GM18502 (cell line): ENCODE results near the gene AMN.

ENCODE experiments used
- ATAC-seq: cut with Tn5 transposase; IDR thresholded peaks from one replicate; pipeline ENCODE4 v1.9.1; 2021; ENCODE audit warnings: mild to moderate bottlenecking; ENCODE audit not compliant: unreplicated experiment, poor library complexity

The AMN gene

GRCh38 chr14:102941419-102942011, 19.1 kb downstream of the AMN start:
- ATAC-seq: no peak

DNA sequence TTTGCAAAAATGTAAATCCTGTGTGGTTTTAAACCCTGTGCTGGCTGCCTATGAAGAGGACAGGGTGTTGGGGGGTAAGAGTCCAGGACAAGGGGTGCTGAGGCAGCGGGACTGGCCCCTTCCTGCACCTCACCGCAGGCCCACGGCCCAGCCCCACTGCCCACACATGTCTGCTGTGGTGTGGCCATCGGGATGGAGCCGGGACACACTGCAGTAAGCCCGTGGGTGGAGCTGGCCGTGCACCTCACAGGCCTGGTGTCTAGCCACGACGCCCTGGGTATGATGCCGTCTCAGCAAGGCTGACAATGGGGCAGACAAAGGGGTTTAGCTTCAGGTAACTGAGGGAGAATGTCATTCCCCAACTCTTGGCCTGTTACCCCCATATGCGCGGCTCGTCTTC, 19.6 kb downstream of the AMN start:
- no peak for ATAC-seq

- no peak for ATAC-seq
Measured at GRCh38 chr14:102943454-102943853, 21.0 kb downstream of the AMN start.

GRCh38 chr14:102943979-102944378, 21.5 kb downstream of the AMN start:
- ATAC-seq: no peak

DNA sequence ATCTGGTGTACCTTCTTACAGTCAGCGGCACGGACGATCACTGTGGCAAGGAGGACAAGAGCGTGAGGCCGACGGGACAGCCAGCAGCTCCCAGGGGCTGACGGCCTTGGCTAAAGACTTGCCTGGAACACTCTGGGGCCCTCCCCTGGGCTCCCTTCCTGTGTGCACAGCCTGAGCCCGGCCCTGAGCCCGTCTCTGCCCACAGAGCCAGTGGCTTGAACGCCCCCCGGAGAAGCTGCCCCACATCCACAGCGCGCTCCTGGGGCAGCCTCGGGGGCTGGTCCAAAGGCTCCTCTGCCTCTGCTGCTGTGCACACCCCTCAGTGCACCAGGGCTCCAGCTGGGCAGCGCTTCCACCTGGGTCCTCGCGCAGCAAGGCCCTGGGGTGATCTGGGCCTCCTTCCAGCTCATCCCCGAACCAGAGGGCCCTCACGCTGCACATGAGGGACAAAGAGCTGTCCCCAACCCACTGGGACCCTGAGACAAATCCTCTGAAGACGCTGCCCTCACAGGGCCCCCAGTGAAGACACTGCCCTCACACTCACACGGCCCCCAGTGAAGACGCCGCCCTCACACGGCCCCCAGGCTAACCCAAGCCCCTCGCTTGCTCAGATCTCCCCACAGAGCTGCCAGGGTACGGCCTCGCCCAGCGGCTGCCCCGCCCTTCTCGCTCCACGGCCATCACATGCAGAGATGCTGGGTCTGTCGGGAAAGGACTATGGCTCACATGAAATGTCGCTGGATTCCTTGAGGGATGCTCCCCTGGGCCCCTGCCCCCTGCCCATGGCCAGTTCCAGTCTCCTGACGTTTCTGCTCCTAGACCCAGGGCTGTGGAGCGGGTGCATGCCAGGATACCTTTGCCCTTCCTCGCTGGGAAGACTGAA, 22.2 kb downstream of the AMN start:
- no peak for ATAC-seq

GRCh38 chr14:102945346-102946130, 23.1 kb downstream of the AMN start:
- ATAC-seq: no peak

- ATAC-seq: no peak
Measured at GRCh38 chr14:102947321-102948103, 25.0 kb downstream of the AMN start.

- peak; percentile 12 for ATAC-seq
Measured at GRCh38 chr14:102948698-102949061, 26.2 kb downstream of the AMN start.

- peak; percentile 50 for ATAC-seq
Measured at GRCh38 chr14:102949062-102949800, 26.8 kb downstream of the AMN start.

GRCh38 chr14:102949801-102950451, 27.5 kb downstream of the AMN start:
- no peak for ATAC-seq

DNA sequence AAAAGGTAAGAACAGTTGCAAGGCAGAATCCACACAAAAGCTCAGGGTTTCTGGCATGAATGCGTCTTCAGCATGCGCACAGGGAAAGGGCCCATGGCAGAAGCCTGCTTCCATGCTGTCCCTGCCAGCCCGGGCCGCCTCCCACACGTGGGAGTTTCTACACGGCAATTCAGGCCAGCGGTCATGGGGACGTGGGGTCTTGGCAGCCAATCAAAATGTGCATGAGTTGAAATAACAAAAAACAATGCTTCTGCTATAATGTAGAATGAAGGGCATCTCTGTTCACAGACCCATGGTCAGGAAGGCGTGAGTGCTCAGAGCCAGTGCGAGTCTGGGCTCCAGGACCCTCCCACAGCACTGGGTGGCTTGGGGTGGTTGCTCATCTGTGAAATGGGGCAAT, 28.6 kb downstream of the AMN start:
- no peak for ATAC-seq

DNA sequence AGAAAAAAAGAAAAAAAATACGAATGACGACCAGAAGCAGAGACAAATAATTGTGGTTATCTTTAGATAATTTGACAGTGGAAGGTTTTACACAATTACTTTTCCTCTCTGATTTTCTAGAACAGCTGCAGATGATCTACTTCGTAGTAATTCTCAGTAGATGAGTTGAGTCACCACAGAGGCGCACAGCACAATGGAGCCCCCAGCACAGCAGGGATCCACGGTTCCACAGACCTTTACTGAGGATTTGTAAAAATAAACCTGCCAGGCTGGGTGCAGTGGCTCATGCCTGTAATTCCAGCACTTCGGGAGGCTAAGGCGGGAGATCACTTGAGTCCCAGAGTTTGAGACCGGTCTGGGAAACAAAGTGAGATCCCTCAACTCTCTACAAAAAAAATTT, 29.3 kb downstream of the AMN start:
- ATAC-seq: no peak

GRCh38 chr14:102952276-102952675, 29.8 kb downstream of the AMN start:
- ATAC-seq: no peak

- no peak for ATAC-seq
Measured at GRCh38 chr14:102953100-102953499, 30.6 kb downstream of the AMN start.

DNA sequence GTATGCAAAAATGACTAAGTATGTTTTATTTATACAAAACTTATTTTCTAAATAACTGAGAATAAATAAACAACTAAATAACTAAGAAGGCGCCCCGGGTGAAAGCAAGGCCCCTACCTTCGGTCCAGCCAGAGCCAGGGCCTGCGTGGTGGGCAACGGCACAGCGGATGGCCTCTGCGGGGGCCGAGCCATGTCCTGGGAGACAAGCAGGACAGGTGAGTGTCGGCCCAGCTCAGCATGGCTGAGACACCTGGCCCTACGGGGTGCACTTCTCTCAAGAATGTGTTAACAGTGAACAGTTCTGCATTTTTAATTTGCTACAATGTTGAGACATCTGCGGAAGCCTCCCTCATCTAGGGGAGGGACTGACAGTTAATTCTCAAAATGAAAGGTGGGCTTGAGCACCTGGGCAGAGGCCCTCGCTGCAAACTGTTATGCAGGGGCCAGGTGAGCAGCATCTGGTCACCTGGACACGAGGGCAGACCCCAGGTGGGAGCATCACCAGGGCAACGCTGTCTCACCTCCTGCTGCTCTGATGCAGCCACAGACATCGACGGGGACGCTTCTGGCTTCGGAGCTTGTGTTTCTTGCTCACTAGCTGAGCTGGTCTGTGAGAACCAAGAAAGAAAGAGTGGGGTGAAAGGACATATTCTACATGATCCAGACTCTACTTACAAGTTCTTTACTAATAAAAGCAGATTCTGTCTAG, 31.8 kb downstream of the AMN start:
- no peak for ATAC-seq

DNA sequence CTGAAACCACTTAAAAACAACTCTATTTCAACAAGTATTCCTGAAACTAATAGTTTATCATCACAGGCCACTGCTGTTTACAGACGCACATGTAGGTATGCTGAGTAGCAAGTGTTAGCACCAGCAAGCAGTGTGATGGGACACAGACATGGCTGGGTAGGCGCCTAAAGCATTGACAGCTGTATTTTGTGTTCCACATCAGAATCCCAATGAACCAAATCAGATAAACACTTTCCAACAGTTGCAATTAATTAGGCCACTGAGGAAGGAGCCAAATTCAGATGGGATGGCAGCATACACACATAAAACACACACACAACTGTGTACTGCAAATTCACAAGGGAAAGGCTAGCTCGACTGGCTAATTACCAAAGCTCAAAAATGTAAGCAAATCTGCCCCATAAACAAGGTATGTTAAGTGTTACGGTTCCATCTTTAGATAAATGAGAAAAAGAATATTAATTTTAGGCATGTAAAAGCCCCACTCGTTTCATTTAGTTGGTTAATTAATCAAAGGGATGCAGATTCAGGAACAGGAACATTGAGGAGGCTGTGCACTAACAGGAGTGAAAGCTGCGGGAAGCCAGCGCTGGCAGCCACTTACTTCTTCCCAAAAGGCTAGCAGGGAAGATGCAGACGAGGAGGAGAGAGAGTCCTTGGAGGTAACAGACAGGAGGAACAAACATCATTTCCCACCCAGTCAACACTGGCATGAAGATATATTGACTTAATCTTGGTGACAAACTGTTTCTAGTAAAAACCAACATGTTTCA, 33.4 kb downstream of the AMN start:
- ATAC-seq: no peak

GRCh38 chr14:102957222-102957621, 34.8 kb downstream of the AMN start:
- no peak for ATAC-seq

GRCh38 chr14:102958461-102958860, 36.0 kb downstream of the AMN start:
- ATAC-seq: no peak
